Endothelial cell of umbilical vein (primary cell): ENCODE results near the gene SYNM. TPM values are rescaled to one million over a fixed set of nuclear protein-coding genes. Genes with fewer than 3 reads are reported as not detected.

Experiments used
- BruUV-seq: library from RNA; stranded (reverse); fragments of 400-500 nt; replicated peaks from 2 replicates; lab custom pipeline; 2021; lab: Mats Ljungman, UMichigan
- CTCF ChIA-PET: fragments of 300-600, 350-600 bp; sonication (Branson Sonifier 250); formaldehyde crosslinking; loops from one replicate; lab custom pipeline; 2021; ENCODE audit warnings: antibody characterized with exemption, inconsistent platforms; lab: Charles Lee
- POLR2A ChIA-PET: fragments of 300-600, 350-600 bp; sonication (Branson Sonifier 250); formaldehyde crosslinking; loops from one replicate; lab custom pipeline; 2021; ENCODE audit warnings: antibody characterized with exemption, inconsistent platforms; lab: Charles Lee
- DNase-seq: peaks from one replicate; pipeline ENCODE4 v3.0.0-alpha.2; 2011; ENCODE audit warnings: low read depth, low spot score
- FAIRE-seq: peaks from 2 replicates; lab custom pipeline; 2011; peaks lifted over from hg19 to GRCh38; lab: Jason Lieb, UNC
- H2AFZ ChIP-seq: 2 replicates; pipeline ENCODE4 v1.6.0; 2012; ENCODE audit warnings: low read depth, low read length, control low read depth, inconsistent platforms
- H3K27ac ChIP-seq: 2 replicates; pipeline ENCODE4 v1.5.1; 2011; ENCODE audit warnings: low read depth, mild to moderate bottlenecking, control low read depth, low read length, moderate library complexity; ENCODE audit not compliant: insufficient read depth
- H3K27me3 ChIP-seq, 2 experiments: 2 replicates each; pipeline versions ENCODE4 v1.6.0 to v1.6.1; 2011; ENCODE audit warnings: low read length in 2 of 2, mixed read lengths in 1 of 2; ENCODE audit not compliant: control insufficient read depth in 2 of 2, insufficient read depth in 2 of 2
- H3K36me3 ChIP-seq, 2 experiments: 2 replicates in 1 of 2; 3 replicates in 1 of 2; pipeline ENCODE4 v1.5.1; 2011; ENCODE audit warnings: low read length in 2 of 2, mild to moderate bottlenecking in 1 of 2, moderate library complexity in 1 of 2; ENCODE audit not compliant: control insufficient read depth in 2 of 2, insufficient read depth in 2 of 2; ENCODE audit errors: extremely low read depth in 1 of 2
- H3K4me1 ChIP-seq: 3 replicates; pipeline ENCODE4 v1.5.1; 2011; ENCODE audit warnings: mild to moderate bottlenecking, low read length; ENCODE audit not compliant: control insufficient read depth, insufficient read depth; ENCODE audit errors: extremely low read depth
- H3K4me2 ChIP-seq: 2 replicates; pipeline ENCODE4 v1.6.1; 2011; ENCODE audit warnings: low read length, control low read depth, mixed read lengths; ENCODE audit not compliant: insufficient read depth
- H3K4me3 ChIP-seq, 3 experiments: fragments of 200-600 bp in 1 of 3; sonication (generic), shearing (Covaris generic) in 1 of 3; replicated peaks in 1 of 3; 2 replicates each; pipeline ENCODE4 v1.5.1; 2011 to 2016; ENCODE audit warnings: control low read depth in 3 of 3, low read length in 3 of 3, mild to moderate bottlenecking in 2 of 3, inconsistent platforms in 1 of 3, low read depth in 1 of 3, moderate library complexity in 1 of 3; ENCODE audit not compliant: insufficient read depth in 1 of 3
- H3K79me2 ChIP-seq: 2 replicates; pipeline ENCODE4 v1.6.0; 2012; ENCODE audit warnings: low read length, inconsistent platforms; ENCODE audit not compliant: control insufficient read depth, insufficient read depth
- H3K9ac ChIP-seq: replicated peaks from 2 replicates; pipeline ENCODE3; 2011; ENCODE audit warnings: low read length, control low read depth; ENCODE audit not compliant: insufficient read depth; ENCODE audit errors: extremely low read depth
- H3K9me1 ChIP-seq: replicated peaks from 3 replicates; pipeline ENCODE4 v1.6.0; 2011; ENCODE audit warnings: mild to moderate bottlenecking, low read length; ENCODE audit not compliant: control insufficient read depth, insufficient read depth; ENCODE audit errors: extremely low read depth
- H3K9me3 ChIP-seq: replicated peaks from 2 replicates; pipeline ENCODE4 v1.5.1; 2012; ENCODE audit warnings: low read length, inconsistent platforms; ENCODE audit not compliant: control insufficient read depth, insufficient read depth
- H4K20me1 ChIP-seq: replicated peaks from 2 replicates; pipeline ENCODE3; 2011; ENCODE audit warnings: mild to moderate bottlenecking, low read length; ENCODE audit not compliant: control insufficient read depth, insufficient read depth; ENCODE audit errors: extremely low read depth
- EZH2 ChIP-seq: IDR thresholded peaks from 2 replicates; pipeline ENCODE4 v1.6.1; 2012; ENCODE audit warnings: borderline replicate concordance, low read depth, mild to moderate bottlenecking, moderate library complexity, low read length, inconsistent platforms; ENCODE audit not compliant: severe bottlenecking
- FOS ChIP-seq: IDR thresholded peaks from 2 replicates; pipeline ENCODE4 v1.6.1; 2011; ENCODE audit warnings: mild to moderate bottlenecking, low read length, moderate library complexity, borderline replicate concordance; ENCODE audit not compliant: insufficient read depth
- GATA2 ChIP-seq: IDR thresholded peaks from 2 replicates; pipeline ENCODE4 v1.7.0; 2011; ENCODE audit warnings: low read depth, mild to moderate bottlenecking, moderate library complexity, mixed read lengths, low read length; ENCODE audit not compliant: insufficient read length, insufficient read depth
- JUN ChIP-seq: IDR thresholded peaks from 2 replicates; pipeline ENCODE4 v1.6.1; 2011; ENCODE audit warnings: borderline replicate concordance, low read depth; ENCODE audit not compliant: insufficient read length, insufficient read depth
- MYC ChIP-seq: IDR thresholded peaks from one replicate; pipeline ENCODE4 v1.6.1; 2011; ENCODE audit warnings: mild to moderate bottlenecking, low read depth, low read length
- POLR2A ChIP-seq: IDR thresholded peaks from 2 replicates; pipeline ENCODE4 v1.6.1; 2012; ENCODE audit warnings: low read depth, mild to moderate bottlenecking, control low read depth, low read length
- POLR2AphosphoS5 ChIP-seq: IDR thresholded peaks from 2 replicates; pipeline ENCODE4 v1.6.1; 2012; ENCODE audit warnings: low read depth, mild to moderate bottlenecking, control low read depth, low read length, moderate library complexity; ENCODE audit not compliant: insufficient read depth
- dilution Hi-C: fragments of 300-500 bp; cut with MboI; formaldehyde crosslinking; loops from one replicate; pipeline ENCODE4 v1.15.0; 2019; ENCODE audit warnings: low sequenced_read_pairs; ENCODE audit not compliant: extremely low pct_ligation_motif_present
- intact Hi-C: fragments of 100-400 bp; cut with micrococcal nuclease; formaldehyde crosslinking; loops from one replicate; pipeline ENCODE4 v1.10.0; 2022
- polyA plus RNA-seq, 4 experiments: library from polyadenylated mRNA; depleted of rRNA in 3 of 4; stranded (reverse) in 3 of 4; unstranded in 1 of 4; fragments of >200 nt; gene quantifications; 2 replicates each; pipeline versions ENCODE4 v1.2.1 to v1.2.3, GENCODE V29; 2011 to 2012; ENCODE audit warnings: missing spikeins in 1 of 4
- total RNA-seq: library from RNA; stranded (reverse); gene quantifications from 2 replicates; pipeline ENCODE4 v1.2.3, GENCODE V29; 2021
- TF ChIP-seq, protein P1 (sequence below): IDR thresholded peaks from 2 replicates; pipeline ENCODE4 v1.6.1; 2011; ENCODE audit not compliant: insufficient read depth, insufficient read length
- TF ChIP-seq, protein P2 (sequence below), 2 donors: IDR thresholded peaks; 1 replicate in 1 of 2; 2 replicates in 1 of 2; pipeline ENCODE4 v1.5.1; 2011; ENCODE audit warnings: low read length in 2 of 2, mild to moderate bottlenecking in 2 of 2, moderate library complexity in 2 of 2, control low read depth in 1 of 2, inconsistent platforms in 1 of 2, low read depth in 1 of 2; ENCODE audit not compliant: insufficient read depth in 1 of 2; ENCODE audit errors: extremely low read depth in 1 of 2

Gene SYNM
- total and polyA plus RNA-seq, 2 donors (not counting 3 experiments of a cell fraction or from before 2014, with no cell fraction given), result 3.7 to 10.2 TPM

DNA sequence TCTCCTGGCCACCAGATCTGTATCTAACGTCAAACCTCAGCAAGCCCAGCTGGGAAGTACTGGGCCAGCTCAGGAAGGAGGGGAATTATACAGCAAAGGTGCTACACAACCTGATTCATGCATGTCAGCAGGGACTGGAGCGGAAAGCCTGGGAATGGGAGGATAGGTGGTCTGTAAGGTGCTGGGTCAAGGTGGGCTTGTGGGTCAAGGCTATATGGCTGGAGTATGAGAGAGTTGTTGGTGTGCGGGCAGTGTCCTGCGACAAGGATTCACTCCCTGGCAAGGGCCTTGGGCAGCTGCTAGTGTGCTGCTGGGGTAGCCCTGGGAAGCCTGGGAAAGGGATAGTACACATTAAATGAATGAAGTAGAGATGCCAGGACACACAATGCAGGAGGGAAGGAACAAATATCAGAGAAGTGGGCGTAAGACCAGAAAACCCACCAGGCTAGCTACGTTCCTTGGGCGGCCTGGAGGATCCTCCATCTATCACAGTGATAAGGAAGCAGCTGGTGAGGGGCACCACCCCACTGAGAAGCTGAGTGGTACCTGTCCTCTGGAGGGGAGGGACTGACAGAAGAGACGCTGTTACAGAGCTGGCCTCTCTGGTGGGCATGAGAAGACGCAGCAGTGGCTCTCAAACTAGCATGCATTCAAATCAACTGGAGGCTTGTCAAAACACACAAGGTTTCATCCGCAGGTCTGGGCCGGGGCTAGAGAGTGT lies 8.5 kb upstream of the SYNM start:
- Histone ChIP-seq H3K4me3 (no peak overlapping the region), H2AFZ (no peak overlapping the region), H4K20me1 (no peaks in the 10 kb centered on the region), H3K4me2 (no peak overlapping the region), H3K36me3 (no peaks in the 10 kb centered on the region), H3K27me3 (peaks cover 0 to 2% of the 10 kb centered on the region in 2 experiments), H3K27ac (no peak overlapping the region), H3K4me1 (no peaks in the 10 kb centered on the region), H3K79me2 (no peaks in the 10 kb centered on the region), H3K9ac (no peak overlapping the region), H3K9me1 (no peaks in the 10 kb centered on the region), H3K9me3 (no peaks in the 10 kb centered on the region)
- CTCF ChIA-PET, result no interaction called here
- dilution Hi-C loops, result no loop called here
- no peak for FAIRE-seq
- BruUV-seq, result no TSS peak
- intact Hi-C loops, result no loop called here
- DNase-seq, result no peak
- TF ChIP-seq EZH2 (no peak), GATA2 (no peak), MYC (no peak), POLR2A (no peak), FOS (no peak), JUN (no peak), POLR2AphosphoS5 (no peak)
- TF ChIP-seq, protein P1, sequence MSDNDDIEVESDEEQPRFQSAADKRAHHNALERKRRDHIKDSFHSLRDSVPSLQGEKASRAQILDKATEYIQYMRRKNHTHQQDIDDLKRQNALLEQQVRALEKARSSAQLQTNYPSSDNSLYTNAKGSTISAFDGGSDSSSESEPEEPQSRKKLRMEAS, result no peak
- TF ChIP-seq, protein P2, sequence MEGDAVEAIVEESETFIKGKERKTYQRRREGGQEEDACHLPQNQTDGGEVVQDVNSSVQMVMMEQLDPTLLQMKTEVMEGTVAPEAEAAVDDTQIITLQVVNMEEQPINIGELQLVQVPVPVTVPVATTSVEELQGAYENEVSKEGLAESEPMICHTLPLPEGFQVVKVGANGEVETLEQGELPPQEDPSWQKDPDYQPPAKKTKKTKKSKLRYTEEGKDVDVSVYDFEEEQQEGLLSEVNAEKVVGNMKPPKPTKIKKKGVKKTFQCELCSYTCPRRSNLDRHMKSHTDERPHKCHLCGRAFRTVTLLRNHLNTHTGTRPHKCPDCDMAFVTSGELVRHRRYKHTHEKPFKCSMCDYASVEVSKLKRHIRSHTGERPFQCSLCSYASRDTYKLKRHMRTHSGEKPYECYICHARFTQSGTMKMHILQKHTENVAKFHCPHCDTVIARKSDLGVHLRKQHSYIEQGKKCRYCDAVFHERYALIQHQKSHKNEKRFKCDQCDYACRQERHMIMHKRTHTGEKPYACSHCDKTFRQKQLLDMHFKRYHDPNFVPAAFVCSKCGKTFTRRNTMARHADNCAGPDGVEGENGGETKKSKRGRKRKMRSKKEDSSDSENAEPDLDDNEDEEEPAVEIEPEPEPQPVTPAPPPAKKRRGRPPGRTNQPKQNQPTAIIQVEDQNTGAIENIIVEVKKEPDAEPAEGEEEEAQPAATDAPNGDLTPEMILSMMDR (IDR thresholded peaks at IDR 0.05; ENCODE audit: extremely low read depth in 1 of 2, insufficient read depth in 1 of 2, low read depth in 1 of 2, low read length in 2 of 2), result no peak
- POLR2A ChIA-PET, result no interaction called here
